H1 (cell line): ENCODE results near the gene FBXO28. TPM values are rescaled to one million over a fixed set of nuclear protein-coding genes. Genes with fewer than 3 reads are reported as not detected.
A peak's percentile ranks its signal among the peaks of the same experiment; 100 is the strongest.

Experiments used
- CTCF ChIA-PET: fragments of 300-600 bp; sonication (Branson Sonifier 250); formaldehyde crosslinking; loops from one replicate; lab custom pipeline; 2021; ENCODE audit not compliant: partially characterized antibody; lab: Charles Lee
- POLR2A ChIA-PET: fragments of 300-600 bp; sonication (Branson Sonifier 250); formaldehyde crosslinking; loops from one replicate; lab custom pipeline; 2021; ENCODE audit warnings: inconsistent platforms; ENCODE audit not compliant: partially characterized antibody; lab: Charles Lee
- DNase-seq, 2 experiments: peaks; one replicate each; pipeline versions ENCODE4 v3.0.0 to v3.0.0-alpha.2; 2010 to 2022; ENCODE audit warnings: low spot score in 2 of 2, low read depth in 1 of 2, mixed read lengths in 1 of 2
- FAIRE-seq: peaks from 2 replicates; lab custom pipeline; 2011; peaks lifted over from hg19 to GRCh38; lab: Jason Lieb, UNC
- H2AFZ ChIP-seq: 2 replicates; pipeline ENCODE4 v1.8.1; 2012; ENCODE audit warnings: low read length, inconsistent platforms
- H2AK5ac ChIP-seq: 2 replicates; pipeline ENCODE4 v1.6.1; 2013; ENCODE audit warnings: low read depth, low read length
- H2BK120ac ChIP-seq: replicated peaks from 2 replicates; pipeline ENCODE3; 2013; ENCODE audit warnings: low read depth, low read length, inconsistent platforms
- H2BK12ac ChIP-seq: 2 replicates; pipeline ENCODE4 v1.6.1; 2013; ENCODE audit warnings: low read depth, low read length
- H2BK15ac ChIP-seq: 2 replicates; pipeline ENCODE4 v1.6.1; 2013; ENCODE audit warnings: low read length
- H2BK20ac ChIP-seq: 2 replicates; pipeline ENCODE4 v1.6.1; 2013; ENCODE audit warnings: low read length
- H2BK5ac ChIP-seq: 2 replicates; pipeline ENCODE4 v1.6.1; 2013; ENCODE audit warnings: low read depth, low read length
- H3K14ac ChIP-seq: 2 replicates; pipeline ENCODE4 v1.6.1; 2013; ENCODE audit warnings: inconsistent platforms; ENCODE audit not compliant: insufficient read length
- H3K18ac ChIP-seq: 2 replicates; pipeline ENCODE4 v1.6.1; 2013; ENCODE audit warnings: low read length; ENCODE audit errors: extremely low read depth
- H3K23ac ChIP-seq: 2 replicates; pipeline ENCODE4 v1.6.1; 2013; ENCODE audit warnings: inconsistent platforms; ENCODE audit not compliant: insufficient read length
- H3K23me2 ChIP-seq: 2 replicates; pipeline ENCODE4 v1.6.1; 2013; ENCODE audit warnings: low read depth, low read length
- H3K27ac ChIP-seq: 2 replicates; pipeline ENCODE4 v1.6.1; 2011; ENCODE audit warnings: low read depth, low read length, inconsistent platforms
- H3K27me3 ChIP-seq, 4 experiments: replicated peaks in 1 of 4; 1 replicate in 1 of 4; 2 replicates in 3 of 4; pipeline versions ENCODE4 v1.6.1 to v1.8.1; 2011 to 2013; ENCODE audit warnings: low read length in 3 of 4, mild to moderate bottlenecking in 3 of 4, inconsistent platforms in 2 of 4, mixed read lengths in 2 of 4, moderate library complexity in 1 of 4; ENCODE audit not compliant: control insufficient read depth in 3 of 4, insufficient read depth in 3 of 4; ENCODE audit errors: extremely low read depth in 1 of 4
- H3K36me3 ChIP-seq, 4 experiments: 2 replicates each; pipeline versions ENCODE4 v1.6.1 to v1.8.1; 2011 to 2013; ENCODE audit warnings: mild to moderate bottlenecking in 4 of 4, low read length in 3 of 4, moderate library complexity in 2 of 4, control low read depth in 1 of 4, inconsistent platforms in 1 of 4; ENCODE audit not compliant: insufficient read depth in 4 of 4, control insufficient read depth in 2 of 4
- H3K4ac ChIP-seq: replicated peaks from 2 replicates; pipeline ENCODE3; 2013; ENCODE audit warnings: low read length, low read depth, mixed read lengths, inconsistent platforms; ENCODE audit not compliant: insufficient read length
- H3K4me1 ChIP-seq, 4 experiments: replicated peaks in 1 of 4; 1 replicate in 1 of 4; 2 replicates in 3 of 4; pipeline versions ENCODE4 v1.6.1 to v1.8.1; 2011 to 2013; ENCODE audit warnings: low read length in 3 of 4, inconsistent platforms in 2 of 4, mixed read lengths in 1 of 4; ENCODE audit not compliant: insufficient read depth in 4 of 4, control insufficient read depth in 3 of 4
- H3K4me2 ChIP-seq, 2 experiments: 2 replicates each; pipeline versions ENCODE4 v1.6.1 to v1.8.1; 2011 to 2013; ENCODE audit warnings: low read depth in 2 of 2, low read length in 2 of 2, control low read depth in 1 of 2, inconsistent platforms in 1 of 2, mild to moderate bottlenecking in 1 of 2; ENCODE audit not compliant: insufficient read depth in 1 of 2
- H3K4me3 ChIP-seq, 4 experiments: fragments of 200-600, 300-600 bp in 1 of 4; sonication (generic), shearing (Covaris generic), sonication (Bioruptor Twin) in 1 of 4; 2 replicates each; pipeline versions ENCODE4 v1.5.1 to v1.8.1; 2011 to 2016; ENCODE audit warnings: low read length in 4 of 4, low read depth in 3 of 4, control low read depth in 2 of 4, inconsistent platforms in 2 of 4, mild to moderate bottlenecking in 2 of 4, mixed read lengths in 1 of 4, moderate library complexity in 1 of 4; ENCODE audit not compliant: insufficient read depth in 2 of 4; ENCODE audit errors: extremely low read depth in 1 of 4
- H3K56ac ChIP-seq: replicated peaks from 2 replicates; pipeline ENCODE3; 2013; ENCODE audit warnings: low read depth, mild to moderate bottlenecking, mixed read lengths, low read length, inconsistent platforms; ENCODE audit not compliant: insufficient read length
- H3K79me1 ChIP-seq: 2 replicates; pipeline ENCODE4 v1.6.1; 2013; ENCODE audit warnings: low read depth, low read length, control low read depth
- H3K79me2 ChIP-seq, 2 experiments: 2 replicates each; pipeline versions ENCODE4 v1.6.1 to v1.8.1; 2012 to 2013; ENCODE audit warnings: low read length in 2 of 2, mild to moderate bottlenecking in 2 of 2, inconsistent platforms in 1 of 2; ENCODE audit not compliant: insufficient read depth in 2 of 2, control insufficient read depth in 1 of 2
- H3K9ac ChIP-seq, 4 experiments: replicated peaks in 1 of 4; 1 replicate in 1 of 4; 2 replicates in 3 of 4; pipeline versions ENCODE4 v1.6.1 to v1.8.1; 2011 to 2013; ENCODE audit warnings: low read depth in 3 of 4, low read length in 3 of 4, control low read depth in 2 of 4, mild to moderate bottlenecking in 2 of 4, moderate library complexity in 2 of 4, inconsistent platforms in 1 of 4; ENCODE audit errors: extremely low read depth in 1 of 4
- H3K9me3 ChIP-seq, 2 experiments: 2 replicates each; pipeline versions ENCODE4 v1.6.1 to v1.8.1; 2012 to 2013; ENCODE audit warnings: mild to moderate bottlenecking in 2 of 2, moderate library complexity in 2 of 2, control low read depth in 1 of 2, inconsistent platforms in 1 of 2, low read depth in 1 of 2, low read length in 1 of 2, mixed read lengths in 1 of 2; ENCODE audit not compliant: insufficient read depth in 2 of 2
- H4K20me1 ChIP-seq, 2 experiments: replicated peaks in 1 of 2; 2 replicates each; pipeline versions ENCODE3 to v1.8.1; 2011 to 2013; ENCODE audit warnings: inconsistent platforms in 2 of 2, low read length in 2 of 2, mild to moderate bottlenecking in 1 of 2; ENCODE audit not compliant: insufficient read depth in 2 of 2, control insufficient read depth in 1 of 2
- H4K5ac ChIP-seq: 2 replicates; pipeline ENCODE4 v1.6.1; 2013; ENCODE audit warnings: low read length, low read depth, mixed read lengths, inconsistent platforms; ENCODE audit not compliant: insufficient read length
- H4K8ac ChIP-seq: 2 replicates; pipeline ENCODE4 v1.8.0; 2013; ENCODE audit warnings: mild to moderate bottlenecking, moderate library complexity, low read length, inconsistent platforms; ENCODE audit not compliant: insufficient read depth; ENCODE audit errors: extremely low read depth
- H4K91ac ChIP-seq: replicated peaks from 2 replicates; pipeline ENCODE3; 2013; ENCODE audit warnings: low read length, mixed read lengths, inconsistent platforms; ENCODE audit not compliant: insufficient read length
- CEBPB ChIP-seq: IDR thresholded peaks from 2 replicates; pipeline ENCODE4 v1.6.1; 2012; ENCODE audit warnings: low read depth, low read length
- CHD1 ChIP-seq: IDR thresholded peaks from 2 replicates; pipeline ENCODE4 v1.6.1; 2012; ENCODE audit warnings: low read depth, low read length, improper control_type of control experiment
- EGR1 ChIP-seq: IDR thresholded peaks from 2 replicates; pipeline ENCODE4 v1.6.1; 2011; ENCODE audit warnings: low read depth, low read length, borderline replicate concordance
- JUN ChIP-seq: IDR thresholded peaks from 2 replicates; pipeline ENCODE4 v1.6.1; 2011; ENCODE audit warnings: low read depth, mild to moderate bottlenecking, improper control_type of control experiment, low read length
- MAFK ChIP-seq: IDR thresholded peaks from 2 replicates; pipeline ENCODE4 v1.6.1; 2012; ENCODE audit warnings: low read depth, mild to moderate bottlenecking, improper control_type of control experiment, low read length
- POLR2AphosphoS5 ChIP-seq: IDR thresholded peaks from 2 replicates; pipeline ENCODE4 v1.6.1; 2011; ENCODE audit warnings: low read depth, low read length
- TBP ChIP-seq: IDR thresholded peaks from 2 replicates; pipeline ENCODE4 v1.6.1; 2011; ENCODE audit warnings: low read depth, low read length, improper control_type of control experiment
- WGBS, 2 experiments: shearing (Covaris generic) in 1 of 2; methylation state at CpG; one replicate each; pipeline versions ENCODE4 v1.1.6 to v1.1.7; 2013 to 2015; ENCODE audit warnings: low lambda C conversion rate in 2 of 2, mixed read lengths in 2 of 2, inconsistent platforms in 1 of 2, low coverage in 1 of 2, missing lambda C conversion rate in 1 of 2; ENCODE audit not compliant: insufficient replicate concordance in 2 of 2, insufficient coverage in 1 of 2, insufficient read length in 1 of 2; ENCODE audit errors: extremely low coverage in 1 of 2, missing lambda C conversion rate in 1 of 2; 5-methylcytosine and 5-hydroxymethylcytosine counted together
- long read RNA-seq, 2 experiments: library from RNA in 1 of 2; library from capped mRNA in 1 of 2; stranded (forward); transcript quantifications; one replicate each; pipeline ENCODE4 v2.0.0, GENCODE V29; 2021; ENCODE audit warnings: inconsistent platforms in 1 of 2
- polyA minus RNA-seq, 3 experiments: library from RNA; depleted of rRNA, polyadenylated mRNA; stranded (reverse); fragments of >200 nt; gene quantifications; 1 replicate in 2 of 3; 2 replicates in 1 of 3; pipeline ENCODE4 v1.2.3, GENCODE V29; 2011
- polyA plus RNA-seq, 7 experiments: library from polyadenylated mRNA; depleted of rRNA in 3 of 7; stranded (reverse) in 5 of 7; unstranded in 2 of 7; fragments of >200 nt in 5 of 7; fragments of 200-250 nt in 2 of 7; gene quantifications; 1 replicate in 5 of 7; 2 replicates in 1 of 7; 4 replicates in 1 of 7; pipeline versions ENCODE4 v1.2.1 to v1.2.3, GENCODE V29; 2011 to 2013; ENCODE audit warnings: missing spikeins in 2 of 7, mixed read lengths in 2 of 7
- total RNA-seq: library from RNA; stranded (reverse); fragmentation: NEBNext Ultra II Directional; extraction: Animal tissue kit (Norgen Biotek cat#: 25700); gene quantifications from 2 replicates; pipeline ENCODE4 v1.2.1, GENCODE V29; 2021
- TF ChIP-seq, protein P1 (sequence below): IDR thresholded peaks from 2 replicates; pipeline ENCODE4 v1.6.1; 2012; ENCODE audit warnings: inconsistent platforms

Gene FBXO28
- total RNA-seq (37.0 and 42.5 TPM in 2 replicates), polyA plus RNA-seq (2011; rRNA removed) (8.6 and 10.3 TPM in 2 replicates), polyA minus RNA-seq (2011; rRNA and poly(A)+ RNA removed) (23.7 and 26.4 TPM in 2 replicates)
- polyA plus RNA-seq (2011; cell fraction: cytosol; rRNA removed), result 12.3 TPM
- polyA plus RNA-seq (2011; cell fraction: nucleus; rRNA removed), result 9.2 TPM
- polyA plus RNA-seq (2012, experiment 1 of 2), result 16.9 to 26.1 TPM (median 20.0 TPM) in 4 replicates
- polyA plus RNA-seq (2012, experiment 2 of 2), result 2.6 TPM
- 15.0 TPM for polyA plus RNA-seq (2013, experiment 1 of 2)
- 14.4 TPM for polyA plus RNA-seq (2013, experiment 2 of 2)
- 25.9 TPM for polyA minus RNA-seq (2011; cell fraction: cytosol; rRNA and poly(A)+ RNA removed)
- polyA minus RNA-seq (2011; cell fraction: nucleus; rRNA and poly(A)+ RNA removed), result 33.7 TPM
- long read RNA-seq, experiment 1, full-length matches to known transcripts, result 3 of 37 reads
- long read RNA-seq, experiment 1, partial matches to known transcripts, result 12 of 37 reads
- long read RNA-seq, experiment 1, other reads (novel, unspliced or antisense), result 22 of 37 reads
- long read RNA-seq, experiment 2, partial matches to known transcripts, result 4 of 4 reads
- long read RNA-seq, experiment 2, other reads (novel, unspliced or antisense), result 0 of 4 reads

GRCh38 chr1:224113918-224114786 lies at the start of gene FBXO28:
Gene FBXO28 (plus strand): TSS chr1:224114111. CDS start chr1:224114130, 19 bp downstream.
- Histone ChIP-seq H2BK12ac (no peak within 1 kb of the TSS), H3K4ac (peak within 1 kb of the TSS; percentile 16), H3K79me2 (peaks cover 16 to 50% of the 10 kb centered on the region in 2 experiments), H2BK5ac (peak within 1 kb of the TSS; percentile 88), H2BK20ac (no peak within 1 kb of the TSS), H2BK15ac (0 out of 2 replicates have a peak within 1 kb of the TSS, but pooled peaks have one; percentile 33), H3K4me1 (peaks cover 0 to 4% (median 1%) of the 10 kb centered on the region in 4 experiments; a peak in 2 of 7 replicates), H3K27me3 (no peaks in the 10 kb centered on the region), H4K91ac (peak within 1 kb of the TSS; percentile 76), H3K14ac (no peak within 1 kb of the TSS), H3K18ac (peak within 1 kb of the TSS; percentile 90), H3K9me3 (no peaks in the 10 kb centered on the region), H4K5ac (peak within 1 kb of the TSS; percentile 81), H3K4me3 (peak within 1 kb of the TSS; percentile 84 to 92 (median 90)), H2BK120ac (no peak within 1 kb of the TSS), H3K23ac (no peak within 1 kb of the TSS), H3K9ac (peak within 1 kb of the TSS; percentile 87 to 97 (median 90)), H4K8ac (peak within 1 kb of the TSS; percentile 99), H3K36me3 (peaks cover 0 to 7% (median 0%) of the 10 kb centered on the region in 4 experiments; a peak in 1 of 8 replicates), H2AK5ac (no peak within 1 kb of the TSS), H3K23me2 (no peaks in the 10 kb centered on the region; the same call in 1 of the 2 replicates), H2AFZ (peak within 1 kb of the TSS; percentile 70; the same call in 1 of the 2 replicates), H3K56ac (peak within 1 kb of the TSS; percentile 75), H3K79me1 (no peaks in the 10 kb centered on the region), H3K27ac (peak within 1 kb of the TSS; percentile 86), H3K4me2 (peak within 1 kb of the TSS; percentile 67 to 84), H4K20me1 (peaks cover 3 to 7% of the 10 kb centered on the region in 2 experiments)
- FAIRE-seq (peak; percentile 57), DNase-seq (peak; percentile 81 to 92)
- ChIA-PET CTCF (no interaction called here), POLR2A (interaction anchor here (0.8 to 2.0 kb wide), 4 partner anchors 66 to 221 kb away, joined by 3 to 5 read pairs (median 4); partner anchors contain the start of genes DEGS1 and NVL)
- 2% methylated on average over 49 of the region's 60 CpGs; no CpG with 5 or more reads in 1 of the 2 experiments for WGBS, 2 experiments
- TF ChIP-seq EGR1 (no peak), JUN (no peak), POLR2AphosphoS5 (peak; percentile 95), CHD1 (peak; percentile 46; the same call in 1 of the 2 replicates), CEBPB (no peak), MAFK (no peak), TBP (peak; percentile 95)
- TF ChIP-seq, protein P1, sequence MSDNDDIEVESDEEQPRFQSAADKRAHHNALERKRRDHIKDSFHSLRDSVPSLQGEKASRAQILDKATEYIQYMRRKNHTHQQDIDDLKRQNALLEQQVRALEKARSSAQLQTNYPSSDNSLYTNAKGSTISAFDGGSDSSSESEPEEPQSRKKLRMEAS, result no peak
